Transverse colon (tissue), 4 donors: ENCODE results near the gene STPG3.

Experiments
- POLR2AphosphoS5 ChIP-seq, 3 donors: sonication (generic); formaldehyde crosslinking; IDR thresholded peaks; one replicate each; pipeline ENCODE4 v1.6.1; 2016; ENCODE audit warnings: antibody characterized with exemption in 3 of 3
- TF ChIP-seq, protein P1 (sequence below), 5 experiments: fragments of 200-600 bp in 3 of 5; fragments of 450-650 bp in 2 of 5; sonication (generic) in 3 of 5; IDR thresholded peaks; 1 replicate in 2 of 5; 2 replicates in 3 of 5; pipeline ENCODE4 v1.5.1; 2016 to 2017; ENCODE audit warnings: antibody characterized with exemption in 5 of 5, inconsistent platforms in 3 of 5, mild to moderate bottlenecking in 2 of 5, moderate library complexity in 1 of 5

DNA sequence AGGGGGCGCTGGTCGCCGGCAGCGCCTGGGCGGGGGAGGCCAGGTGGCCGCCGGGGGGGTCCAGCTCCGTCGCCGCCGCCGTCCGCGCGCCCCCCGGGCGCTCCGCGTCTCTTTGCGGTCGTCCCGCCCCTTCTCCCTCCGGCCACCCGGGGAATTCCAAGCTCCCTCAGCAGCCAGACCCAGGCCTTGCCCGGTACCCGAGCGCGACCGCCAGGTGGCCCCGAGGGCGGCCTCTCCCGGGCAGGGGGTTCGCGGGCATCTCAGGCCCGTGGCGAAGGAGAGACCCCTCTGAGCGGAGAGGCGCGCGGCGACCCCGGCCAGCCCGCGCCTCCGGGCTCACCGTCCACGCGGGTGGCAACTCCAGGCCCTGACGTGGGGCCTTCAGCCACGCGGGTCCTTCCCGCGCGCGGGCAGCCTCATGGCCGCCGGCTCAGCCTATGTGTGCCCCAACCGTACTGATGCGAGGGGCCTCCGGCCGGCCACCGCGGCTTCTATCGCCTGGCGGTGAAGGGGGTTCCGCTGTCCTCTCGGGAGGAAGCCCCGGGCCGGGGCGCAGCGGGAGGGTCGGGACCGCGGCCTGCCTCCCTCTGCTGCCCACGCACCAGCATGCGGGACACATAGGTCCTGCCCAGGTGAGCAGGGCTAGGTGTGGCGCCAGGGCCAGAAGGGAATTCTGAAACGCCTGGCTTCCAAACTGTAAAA, 51.5 kb downstream of the STPG3 start:
- TF ChIP-seq, protein P1, sequence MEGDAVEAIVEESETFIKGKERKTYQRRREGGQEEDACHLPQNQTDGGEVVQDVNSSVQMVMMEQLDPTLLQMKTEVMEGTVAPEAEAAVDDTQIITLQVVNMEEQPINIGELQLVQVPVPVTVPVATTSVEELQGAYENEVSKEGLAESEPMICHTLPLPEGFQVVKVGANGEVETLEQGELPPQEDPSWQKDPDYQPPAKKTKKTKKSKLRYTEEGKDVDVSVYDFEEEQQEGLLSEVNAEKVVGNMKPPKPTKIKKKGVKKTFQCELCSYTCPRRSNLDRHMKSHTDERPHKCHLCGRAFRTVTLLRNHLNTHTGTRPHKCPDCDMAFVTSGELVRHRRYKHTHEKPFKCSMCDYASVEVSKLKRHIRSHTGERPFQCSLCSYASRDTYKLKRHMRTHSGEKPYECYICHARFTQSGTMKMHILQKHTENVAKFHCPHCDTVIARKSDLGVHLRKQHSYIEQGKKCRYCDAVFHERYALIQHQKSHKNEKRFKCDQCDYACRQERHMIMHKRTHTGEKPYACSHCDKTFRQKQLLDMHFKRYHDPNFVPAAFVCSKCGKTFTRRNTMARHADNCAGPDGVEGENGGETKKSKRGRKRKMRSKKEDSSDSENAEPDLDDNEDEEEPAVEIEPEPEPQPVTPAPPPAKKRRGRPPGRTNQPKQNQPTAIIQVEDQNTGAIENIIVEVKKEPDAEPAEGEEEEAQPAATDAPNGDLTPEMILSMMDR (IDR thresholded peaks at IDR 0.05) = peak; percentile 30 to 84 (median 48)
- TF ChIP-seq POLR2AphosphoS5 (IDR thresholded peaks at IDR 0.05) = no peak
